C4-2B (cell line): ENCODE data around the gene CYP2D6.
A peak's percentile ranks its signal among the peaks of the same experiment; 100 is the strongest.

Experiments used
- H3K27ac ChIP-seq: fragments of 450-650 bp; 2 replicates; pipeline ENCODE4 v1.5.1; 2017
- CTCF ChIP-seq: fragments of 450-650 bp; conservative IDR thresholded peaks from 2 replicates; pipeline ENCODE4 v1.5.1; 2017; ENCODE audit warnings: mild to moderate bottlenecking
- ZFX ChIP-seq: fragments of 450-650 bp; IDR thresholded peaks from 2 replicates; pipeline ENCODE4 v1.6.1; 2017

The CYP2D6 gene

GRCh38 chr22:42091455-42091782 lies 39.2 kb downstream of the CYP2D6 start:
- peak overlapping the region; percentile 97 for H3K27ac ChIP-seq
- TF ChIP-seq CTCF = no peak
- TF ChIP-seq ZFX = no peak

- H3K27ac ChIP-seq = peak within 1 kb of the TSS; percentile 97
- TF ChIP-seq CTCF (peak; percentile 99), ZFX (peak; percentile 90)
Measured at GRCh38 chr22:42090596-42091454, 39.8 kb downstream of the CYP2D6 start, which contains the start of gene NDUFA6. Gene NDUFA6 (minus strand): TSS chr22:42090772. CDS start chr22:42090744, 28 bp downstream.

- no peak overlapping the region for H3K27ac ChIP-seq
- no peak for TF ChIP-seq CTCF
Measured at GRCh38 chr22:42086051-42086450, 44.6 kb downstream of the CYP2D6 start.

- no peak overlapping the region for H3K27ac ChIP-seq
- TF ChIP-seq CTCF = no peak
- TF ChIP-seq ZFX = no peak
Measured at GRCh38 chr22:42084874-42085273, 45.7 kb downstream of the CYP2D6 start.

- TF ChIP-seq ZFX = no peak
- TF ChIP-seq CTCF = no peak
- peak overlapping the region; percentile 93 for H3K27ac ChIP-seq
Measured at GRCh38 chr22:42083119-42083518, 47.5 kb downstream of the CYP2D6 start.

GRCh38 chr22:42080287-42080686 lies 50.3 kb downstream of the CYP2D6 start:
- H3K27ac ChIP-seq = peak overlapping the region; percentile 93
- TF ChIP-seq CTCF (no peak), ZFX (no peak)

GRCh38 chr22:42079319-42080251 lies 51.0 kb downstream of the CYP2D6 start, which contains the start of gene SMDT1:
Gene SMDT1 (plus strand): TSS chr22:42079700. CDS start chr22:42079769, 69 bp downstream.
- peak within 1 kb of the TSS; percentile 93 for H3K27ac ChIP-seq
- TF ChIP-seq ZFX = peak; percentile 78
- TF ChIP-seq CTCF = no peak
